ENCODE measurements around the gene VAV3. TPM values are rescaled to one million over a fixed set of nuclear protein-coding genes. Genes with fewer than 3 reads are reported as not detected.

VAV3 gene
- total RNA-seq, 1 experiment from 2014 or later: not detected

GRCh38 chr1:107896401-107896800 is 68.6 kb downstream of the VAV3 start:
- Histone ChIP-seq H3K36me3 (ENCODE audit: control insufficient read depth in 1 of 2, insufficient read depth in 2 of 2, low read length in 2 of 2) (no peaks in the 10 kb centered on the region; a peak in 1 of 4 replicates), H3K27me3 (ENCODE audit: insufficient read depth, low read length) (peaks cover 11% of the 10 kb centered on the region), H2AFZ (ENCODE audit: low read depth, low read length, poor library complexity, severe bottlenecking) (no peak overlapping the region), H3K9me2 (ENCODE audit: insufficient read depth) (no peaks in the 10 kb centered on the region), H3K9me3 (ENCODE audit: control insufficient read depth in 1 of 2, insufficient read depth in 1 of 2, low read depth in 1 of 2, low read length in 2 of 2) (no peaks in the 10 kb centered on the region), H3K27ac (ENCODE audit: low read depth, low read length) (no peak overlapping the region), H3K79me2 (ENCODE audit: insufficient read depth, low read length) (no peaks in the 10 kb centered on the region), H3K9ac (ENCODE audit: low read length) (no peak overlapping the region), H3K4me2 (ENCODE audit: low read length) (no peak overlapping the region), H3K4me1 (ENCODE audit: control insufficient read depth in 1 of 2, insufficient read depth in 2 of 2, low read length in 2 of 2) (no peaks in the 10 kb centered on the region), H4K20me1 (ENCODE audit: insufficient read depth) (no peaks in the 10 kb centered on the region), H3K4me3 (replicated peaks in 1 of 2; ENCODE audit: low read depth in 1 of 2, low read length in 2 of 2) (no peak overlapping the region)
- CTCF ChIA-PET: no interaction called here
- no peak for ATAC-seq
- intact Hi-C loops (cut with micrococcal nuclease): no loop called here
- no peak for DNase-seq (ENCODE audit: low read depth, low spot score)
- RAD21 ChIA-PET (ENCODE audit: low non-redundant PET in 1 of 2, low total read pairs in 2 of 2, uncharacterized antibody in 2 of 2, unreplicated experiment in 2 of 2): no interaction called here
- TF ChIP-seq ZBTB33 (IDR thresholded peaks at IDR 0.05; ENCODE audit: extremely low read depth, insufficient replicate concordance, low read length) (no peak), EGR1 (IDR thresholded peaks at IDR 0.05; ENCODE audit: low read depth) (no peak), CBX3 (IDR thresholded peaks at IDR 0.05; ENCODE audit: low read depth) (no peak), ELF1 (IDR thresholded peaks at IDR 0.05; ENCODE audit: borderline replicate concordance, low read depth) (no peak), EZH2 (IDR thresholded peaks at IDR 0.05) (no peak), EZH2phosphoT487 (IDR thresholded peaks at IDR 0.05; ENCODE audit: borderline replicate concordance) (no peak), POLR2A (IDR thresholded peaks at IDR 0.05; ENCODE audit: borderline replicate concordance, extremely low read depth, insufficient read depth, insufficient read length) (no peak), SP1 (IDR thresholded peaks at IDR 0.05; ENCODE audit: low read depth) (no peak), ZNF274 (IDR thresholded peaks at IDR 0.05; ENCODE audit: low read depth, low read length) (no peak), POLR2AphosphoS5 (IDR thresholded peaks at IDR 0.05; ENCODE audit: low read depth, low read length) (no peak), YY1 (IDR thresholded peaks at IDR 0.05; ENCODE audit: extremely low read depth, insufficient replicate concordance, low read depth, low read length) (no peak), SIN3A (IDR thresholded peaks at IDR 0.05; ENCODE audit: low read depth) (no peak)
- TF ChIP-seq, protein P1, sequence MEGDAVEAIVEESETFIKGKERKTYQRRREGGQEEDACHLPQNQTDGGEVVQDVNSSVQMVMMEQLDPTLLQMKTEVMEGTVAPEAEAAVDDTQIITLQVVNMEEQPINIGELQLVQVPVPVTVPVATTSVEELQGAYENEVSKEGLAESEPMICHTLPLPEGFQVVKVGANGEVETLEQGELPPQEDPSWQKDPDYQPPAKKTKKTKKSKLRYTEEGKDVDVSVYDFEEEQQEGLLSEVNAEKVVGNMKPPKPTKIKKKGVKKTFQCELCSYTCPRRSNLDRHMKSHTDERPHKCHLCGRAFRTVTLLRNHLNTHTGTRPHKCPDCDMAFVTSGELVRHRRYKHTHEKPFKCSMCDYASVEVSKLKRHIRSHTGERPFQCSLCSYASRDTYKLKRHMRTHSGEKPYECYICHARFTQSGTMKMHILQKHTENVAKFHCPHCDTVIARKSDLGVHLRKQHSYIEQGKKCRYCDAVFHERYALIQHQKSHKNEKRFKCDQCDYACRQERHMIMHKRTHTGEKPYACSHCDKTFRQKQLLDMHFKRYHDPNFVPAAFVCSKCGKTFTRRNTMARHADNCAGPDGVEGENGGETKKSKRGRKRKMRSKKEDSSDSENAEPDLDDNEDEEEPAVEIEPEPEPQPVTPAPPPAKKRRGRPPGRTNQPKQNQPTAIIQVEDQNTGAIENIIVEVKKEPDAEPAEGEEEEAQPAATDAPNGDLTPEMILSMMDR (IDR thresholded peaks at IDR 0.05 in 2 of 3, conservative IDR thresholded peaks at IDR 0.05 in 1 of 3; ENCODE audit: borderline replicate concordance in 1 of 3, insufficient read depth in 1 of 3, low read depth in 2 of 3, low read length in 2 of 3): no peak
- POLR2A ChIA-PET: no interaction called here
- BruUV-seq (replicated peaks): no TSS peak
